ENCODE results near the gene PRX.
A peak's percentile ranks its signal among the peaks of the same experiment; 100 is the strongest.

The PRX gene

DNA sequence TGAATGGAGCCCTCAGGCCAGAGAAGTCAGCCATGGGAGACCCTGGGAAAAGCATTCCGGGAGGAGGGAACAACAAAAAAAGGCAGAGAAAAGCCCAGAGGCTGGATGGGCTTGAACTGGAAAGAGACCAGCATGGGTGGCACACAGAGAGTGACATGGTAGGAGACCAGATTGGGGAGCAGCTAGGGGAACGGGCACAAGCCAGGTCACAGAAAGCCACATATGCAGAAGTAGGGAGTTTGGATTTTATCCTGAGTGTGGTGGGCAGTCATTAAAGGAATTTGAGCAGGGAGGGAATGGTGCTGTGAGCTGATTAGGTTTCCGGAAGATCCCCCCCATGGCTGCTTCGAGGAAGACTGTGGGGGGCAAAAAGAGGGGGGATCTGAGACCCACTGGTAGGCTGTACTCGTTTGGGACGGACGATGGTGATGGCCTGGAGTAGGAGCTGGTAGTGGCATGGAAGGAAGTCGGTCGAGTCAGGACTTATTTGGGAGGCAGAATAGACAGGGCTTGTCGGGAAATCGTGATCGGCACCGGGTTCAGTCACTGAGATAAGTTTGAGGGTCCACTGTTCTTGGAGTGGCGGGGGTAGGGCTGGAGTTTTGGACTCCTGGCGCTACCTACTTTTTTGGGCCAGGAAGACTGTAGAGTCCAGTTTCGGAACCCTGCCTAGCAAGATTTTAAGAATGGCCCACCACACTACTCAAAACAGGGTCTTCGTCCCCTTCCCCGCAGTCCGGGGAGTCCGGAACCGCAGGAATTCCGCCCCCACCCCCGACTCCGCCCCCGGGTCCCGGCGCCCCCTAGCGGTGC lies 11.7 kb upstream of the PRX start:
- TF ChIP-seq ZNF274 (IDR thresholded peaks at IDR 0.05; ENCODE audit: low read depth, low read length), result no peak
- peak overlapping the region; percentile 88 for H3K4me3 ChIP-seq (ENCODE audit: low read length)

DNA sequence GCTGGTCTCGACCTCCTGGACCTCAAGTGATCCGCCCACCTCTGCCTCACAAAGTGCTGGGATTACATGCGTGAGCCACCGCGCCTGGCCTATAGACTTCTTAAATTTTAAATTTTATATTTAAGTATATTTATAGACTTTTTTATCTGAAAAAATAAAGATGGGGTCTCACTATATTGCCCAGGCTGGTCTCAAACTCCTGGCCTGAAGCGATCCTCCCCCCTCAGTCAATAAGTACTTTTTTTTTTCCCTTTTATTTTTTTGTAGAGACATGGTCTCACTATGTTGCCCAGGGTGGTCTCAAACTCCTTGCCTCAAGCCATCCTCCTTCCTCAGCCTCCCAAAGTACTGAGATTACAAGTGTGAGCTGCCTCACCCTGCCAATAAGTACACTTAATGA lies 10.8 kb upstream of the PRX start:
- H3K4me3 ChIP-seq (ENCODE audit: low read length), result no peak overlapping the region
- TF ChIP-seq ZNF274 (IDR thresholded peaks at IDR 0.05; ENCODE audit: low read depth, low read length), result no peak

DNA sequence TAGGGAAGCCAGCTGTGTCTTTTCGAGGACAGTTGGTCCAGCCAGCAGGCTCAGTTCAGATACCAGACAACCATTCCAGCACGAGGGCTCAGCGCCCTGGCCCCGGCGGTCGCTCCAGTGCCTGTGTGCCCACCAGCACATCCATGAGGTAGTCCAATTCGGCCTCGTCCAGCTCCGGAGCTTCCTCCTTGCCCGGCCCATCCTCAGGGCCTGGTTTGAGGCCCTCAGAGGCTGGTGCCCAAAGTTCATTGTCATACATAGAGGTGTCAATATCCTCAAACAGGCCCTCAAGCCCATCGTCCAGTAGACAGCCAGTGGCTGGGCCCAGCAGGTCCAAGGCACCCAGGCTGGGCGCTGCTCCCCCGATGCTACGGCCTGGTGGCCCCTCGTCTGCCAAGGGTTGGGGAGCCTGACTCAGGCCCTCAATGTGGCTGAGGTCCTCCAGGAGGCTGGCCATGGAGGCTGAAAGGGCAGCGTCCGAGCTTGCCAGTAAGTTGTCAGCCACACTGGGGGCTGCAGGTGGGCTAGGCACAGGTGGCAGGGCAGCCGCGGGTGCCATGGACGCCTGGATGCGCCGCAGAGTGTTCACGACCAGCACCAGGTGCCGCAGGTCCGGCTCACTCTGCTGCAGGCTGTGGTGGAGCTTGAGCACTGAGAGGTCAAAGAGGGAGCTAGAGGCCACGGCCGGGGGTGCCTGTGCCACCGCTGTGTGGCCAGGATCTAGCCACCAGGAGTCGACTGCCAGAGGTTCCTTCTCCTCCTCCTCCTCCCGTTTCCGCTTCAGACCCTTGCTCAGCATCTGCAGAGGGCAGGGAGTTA lies 9.8 kb upstream of the PRX start:
- no peak overlapping the region for H3K4me3 ChIP-seq (ENCODE audit: low read length)
- no peak for TF ChIP-seq ZNF274 (IDR thresholded peaks at IDR 0.05; ENCODE audit: low read depth, low read length)

DNA sequence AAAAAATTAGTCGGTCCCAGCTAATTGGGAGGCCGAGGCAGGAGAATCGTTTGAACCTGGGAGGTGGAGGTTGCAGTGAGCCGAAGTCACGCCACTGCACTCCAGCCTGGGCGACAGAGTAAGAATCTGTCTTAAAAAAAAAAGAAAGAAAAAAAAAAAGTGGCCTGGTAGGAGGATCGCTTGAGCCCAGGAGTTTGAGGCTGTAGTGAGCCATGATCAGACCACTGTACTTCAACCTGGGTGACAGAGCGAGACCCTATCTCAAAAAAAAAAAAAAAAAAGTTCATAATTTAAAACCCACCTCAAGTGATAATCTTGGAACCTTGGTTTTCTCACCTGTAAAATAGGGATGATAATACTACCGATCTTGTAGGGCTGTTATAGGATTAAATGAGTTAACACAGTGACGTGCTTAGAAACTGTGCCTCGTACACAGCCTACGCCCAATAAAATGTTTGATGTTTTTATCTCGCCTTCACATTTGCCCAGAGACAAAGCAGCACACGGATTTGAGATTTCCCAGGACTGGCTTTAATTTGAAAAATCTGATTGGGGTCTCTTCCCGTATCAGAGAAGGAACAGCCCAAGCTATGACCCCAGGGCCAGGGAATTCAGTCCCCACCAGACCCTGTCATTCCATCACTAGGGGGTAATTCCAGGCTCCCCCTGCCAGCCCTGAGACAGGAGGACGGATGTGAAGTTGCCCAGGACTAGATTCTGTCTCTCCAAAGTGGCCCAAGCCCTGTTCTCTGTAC lies 9.0 kb upstream of the PRX start:
- H3K4me3 ChIP-seq (ENCODE audit: low read length), result no peak overlapping the region
- no peak for TF ChIP-seq ZNF274 (IDR thresholded peaks at IDR 0.05; ENCODE audit: low read depth, low read length)

DNA sequence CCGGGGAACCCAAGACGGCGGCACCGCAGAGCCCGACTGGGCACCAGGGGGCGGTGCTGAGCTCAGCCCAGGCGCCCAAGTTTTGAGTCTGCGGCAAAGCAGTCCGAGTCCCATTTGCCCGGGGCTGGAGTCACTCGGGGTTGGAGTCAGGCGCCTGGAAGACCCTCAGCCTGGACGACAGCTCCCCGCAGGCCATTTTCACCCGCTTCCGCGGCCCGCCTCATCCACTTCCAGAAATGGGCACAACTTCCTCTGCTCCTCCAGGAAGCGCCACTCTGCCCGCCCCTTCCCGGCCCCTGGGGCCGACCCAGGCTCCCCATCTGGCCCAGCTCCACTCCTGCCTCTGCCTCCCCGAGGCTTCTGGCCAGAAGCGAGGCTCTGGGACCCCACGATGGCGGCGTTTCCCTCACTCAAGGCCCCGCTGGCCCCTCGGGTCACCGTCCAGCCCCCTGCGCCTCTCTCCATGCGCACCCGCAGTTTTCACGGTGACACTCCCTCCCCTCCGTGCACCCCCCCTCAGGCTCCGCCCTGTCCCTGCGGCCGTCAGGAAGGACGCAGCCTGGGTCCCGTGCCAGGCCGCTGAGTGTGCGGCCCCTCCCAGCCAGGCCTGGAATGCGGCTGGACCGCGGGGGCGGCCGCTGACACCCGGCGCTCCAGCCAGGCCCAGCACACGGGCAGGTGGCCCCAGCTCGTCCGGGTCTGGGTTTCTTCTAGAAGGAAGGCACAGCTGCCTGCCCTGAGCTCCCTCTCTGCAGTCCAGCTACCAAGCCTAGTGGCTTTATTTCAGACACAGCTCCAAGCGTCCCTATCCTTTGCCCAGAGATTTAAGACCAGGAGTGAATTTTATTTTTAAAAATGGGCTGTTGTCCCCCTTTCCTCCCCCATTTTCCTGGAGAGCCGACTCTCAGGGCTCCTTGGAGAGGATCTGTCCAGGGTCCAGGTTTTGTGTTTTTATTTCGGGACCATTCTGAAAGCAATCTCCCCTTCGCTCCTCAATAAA lies 7.9 kb upstream of the PRX start:
- H3K4me3 ChIP-seq (ENCODE audit: low read length), result peak overlapping the region; percentile 62; the same call in 1 of the 2 replicates
- TF ChIP-seq ZNF274 (IDR thresholded peaks at IDR 0.05; ENCODE audit: low read depth, low read length), result no peak

DNA sequence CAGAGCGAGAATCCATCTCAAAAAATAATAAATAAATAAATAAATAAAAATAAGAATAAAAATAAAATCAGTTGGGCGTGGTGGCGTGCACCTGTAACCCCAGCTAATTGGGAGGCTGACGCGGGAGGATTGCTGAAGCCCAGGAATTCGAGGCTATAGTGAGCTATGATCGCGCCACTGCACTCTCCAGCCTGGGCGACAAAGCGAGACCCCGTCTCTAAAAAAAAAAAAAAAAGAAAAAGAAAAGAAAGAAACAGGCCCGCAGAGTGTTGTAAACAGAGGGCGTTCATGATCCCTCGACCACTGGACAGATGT lies 7.2 kb upstream of the PRX start:
- TF ChIP-seq ZNF274 (IDR thresholded peaks at IDR 0.05; ENCODE audit: low read depth, low read length), result no peak
- peak overlapping the region; percentile 62; the same call in 1 of the 2 replicates for H3K4me3 ChIP-seq (ENCODE audit: low read length)

DNA sequence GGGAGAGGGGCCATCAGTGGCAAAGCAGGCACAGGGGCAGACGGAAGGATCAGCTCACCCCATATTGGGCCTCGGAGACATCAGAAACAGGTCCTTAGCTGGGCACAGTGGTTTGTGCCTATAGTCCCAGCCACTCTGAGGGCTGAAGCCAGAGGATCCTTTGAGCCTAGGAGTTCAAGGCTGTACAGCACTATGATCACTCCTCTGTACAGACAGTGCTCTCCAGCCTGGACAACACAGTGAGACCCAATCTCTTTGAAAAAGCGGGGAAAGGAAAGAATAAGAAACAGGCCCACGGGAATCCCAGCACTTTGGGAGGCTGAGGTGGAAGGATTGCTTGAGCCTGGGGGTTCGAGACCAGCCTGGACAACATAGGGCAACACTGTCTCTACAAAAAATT lies 6.6 kb upstream of the PRX start:
- TF ChIP-seq ZNF274 (IDR thresholded peaks at IDR 0.05; ENCODE audit: low read depth, low read length), result no peak
- H3K4me3 ChIP-seq (ENCODE audit: low read length), result no peak overlapping the region

DNA sequence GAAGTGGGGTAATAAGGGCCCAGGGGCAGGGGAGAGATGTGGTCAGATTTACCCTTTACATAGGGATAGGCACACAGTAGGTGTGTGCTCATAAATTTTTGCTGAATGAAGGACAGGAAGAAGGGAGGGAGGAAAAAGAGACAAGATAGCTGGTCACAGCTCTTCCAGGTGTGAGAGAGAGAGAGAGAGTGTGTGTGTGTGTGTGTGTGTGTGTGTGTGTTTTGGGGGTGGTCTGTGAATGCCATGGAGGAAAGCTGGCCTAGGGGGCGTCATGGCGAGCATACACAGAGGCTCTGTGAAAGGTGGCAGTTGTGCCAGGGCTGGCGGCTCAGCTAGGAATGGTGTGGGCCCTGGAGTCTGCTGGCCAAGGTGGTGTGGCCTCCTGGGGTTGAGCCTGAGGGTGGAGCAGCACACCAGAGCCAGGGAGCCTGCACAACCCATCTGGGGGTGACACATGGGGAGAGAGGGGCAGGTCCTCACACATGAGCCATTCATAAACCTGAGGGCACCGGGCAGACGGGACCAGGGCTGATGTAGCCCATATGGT lies 6.0 kb upstream of the PRX start:
- no peak overlapping the region for H3K4me3 ChIP-seq (ENCODE audit: low read length)
- no peak for TF ChIP-seq ZNF274 (IDR thresholded peaks at IDR 0.05; ENCODE audit: low read depth, low read length)

DNA sequence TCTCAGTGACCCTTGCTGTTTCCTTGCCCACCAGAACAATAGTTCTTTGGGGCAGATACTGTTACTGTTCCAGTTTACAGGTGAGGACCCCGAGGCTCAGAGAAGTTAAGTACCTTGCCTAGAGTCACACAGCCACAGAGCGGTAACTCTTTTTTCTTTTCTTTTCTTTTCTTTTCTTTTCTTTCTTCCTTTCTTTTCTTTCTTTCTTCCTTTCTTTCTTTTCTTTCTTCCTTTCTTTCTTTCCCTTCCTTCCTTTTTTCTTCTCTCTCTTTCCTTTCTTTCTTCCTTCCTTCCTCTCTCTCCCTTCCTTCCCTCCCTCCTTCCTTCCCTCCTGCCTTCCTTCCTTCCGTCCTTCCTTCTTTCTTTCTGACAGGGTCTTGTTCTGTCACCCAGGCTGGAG lies 4.9 kb upstream of the PRX start:
- H3K4me3 ChIP-seq (ENCODE audit: low read length), result no peak overlapping the region
- no peak for TF ChIP-seq ZNF274 (IDR thresholded peaks at IDR 0.05; ENCODE audit: low read depth, low read length)

DNA sequence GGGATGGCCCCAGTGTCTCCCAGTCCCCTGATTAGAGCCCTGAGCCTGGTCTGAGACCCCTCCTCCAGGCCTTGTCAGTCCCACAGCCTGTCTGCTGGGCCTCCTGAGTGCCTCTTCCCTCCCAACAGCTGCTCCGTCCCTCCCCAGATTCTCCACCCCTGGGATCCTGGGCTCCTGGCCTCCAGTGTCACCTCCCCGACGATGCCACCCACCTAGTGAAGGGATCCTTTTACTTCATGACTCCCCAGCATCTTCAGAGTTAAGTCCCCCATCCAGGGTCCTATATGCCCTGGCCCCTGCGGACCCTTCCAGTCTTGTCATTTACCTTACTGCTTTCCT lies 4.4 kb upstream of the PRX start:
- no peak overlapping the region for H3K4me3 ChIP-seq (ENCODE audit: low read length)
- no peak for TF ChIP-seq ZNF274 (IDR thresholded peaks at IDR 0.05; ENCODE audit: low read depth, low read length)

DNA sequence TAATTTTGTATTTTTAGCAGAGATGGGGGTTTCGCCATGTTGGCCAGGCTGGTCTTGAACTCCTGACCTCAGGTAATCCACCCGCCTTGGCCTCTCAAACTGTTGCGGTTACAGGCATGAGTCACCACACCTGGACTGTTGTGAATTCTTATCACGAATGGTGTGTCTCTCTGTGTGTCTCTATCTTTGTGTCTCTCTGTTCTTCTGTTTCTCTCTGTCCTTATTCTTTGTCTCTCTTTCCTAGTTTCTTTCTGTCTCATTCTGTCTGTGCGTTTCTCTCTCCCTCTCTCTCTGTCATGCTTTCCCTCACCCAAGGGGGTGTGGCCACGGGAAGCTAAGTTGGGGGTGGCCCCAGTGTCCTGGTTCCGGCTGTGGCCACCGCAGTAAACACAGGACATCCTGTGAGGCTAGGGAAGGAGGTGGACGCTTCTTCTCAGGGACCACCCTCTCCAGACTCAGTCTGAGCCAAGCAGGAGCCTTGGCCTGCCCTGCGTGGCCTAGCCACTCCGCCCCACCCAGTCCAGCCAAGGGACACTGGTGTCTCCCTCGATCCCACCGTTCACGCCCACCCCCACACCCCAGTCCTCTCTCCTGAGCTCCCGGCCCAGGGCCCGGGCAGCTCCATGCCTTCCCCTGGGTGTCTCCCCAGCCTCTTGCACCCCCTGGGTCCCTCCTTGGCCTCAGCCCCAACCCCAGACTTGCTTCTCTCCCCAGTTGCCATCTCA lies 3.9 kb upstream of the PRX start:
- no peak overlapping the region for H3K4me3 ChIP-seq (ENCODE audit: low read length)
- TF ChIP-seq ZNF274 (IDR thresholded peaks at IDR 0.05; ENCODE audit: low read depth, low read length), result no peak

DNA sequence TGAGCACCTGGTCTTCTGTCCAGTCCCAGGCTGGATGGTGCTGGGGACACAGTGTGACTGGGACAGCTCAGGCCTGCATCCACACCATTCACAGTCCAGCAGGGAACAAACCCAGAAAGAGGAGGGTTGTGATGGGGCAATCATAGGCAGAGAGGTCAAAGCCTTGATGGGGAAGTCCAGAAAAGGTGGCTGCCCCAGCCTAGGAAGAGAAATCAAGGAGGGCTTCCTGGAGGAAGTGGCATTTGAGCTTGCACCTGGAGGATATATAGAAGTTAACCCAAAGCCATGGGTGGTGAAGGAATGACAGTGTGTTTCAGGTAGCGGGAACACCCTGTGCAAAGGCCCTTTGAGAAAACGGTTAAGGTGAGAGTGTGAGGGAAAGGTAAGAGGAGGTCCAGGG lies 2.6 kb upstream of the PRX start:
- no peak overlapping the region for H3K4me3 ChIP-seq (ENCODE audit: low read length)
- no peak for TF ChIP-seq ZNF274 (IDR thresholded peaks at IDR 0.05; ENCODE audit: low read depth, low read length)
